HEK293 (cell line): ENCODE results near the gene CAMK2N1.

Experiments
- CTCF ChIA-PET: fragments of 350-600 bp; formaldehyde crosslinking; extraction: SDS; loops from one replicate; lab custom pipeline; 2021; ENCODE audit warnings: antibody characterized with exemption; lab: Yijun Ruan, JAX
- POLR2A ChIA-PET: fragments of 300-600 bp; formaldehyde crosslinking; extraction: SDS; loops from one replicate; lab custom pipeline; 2020; ENCODE audit warnings: antibody characterized with exemption, inconsistent platforms; lab: Yijun Ruan, JAX
- H3K27ac ChIP-seq: fragments of 200-500 bp; sonication (Bioruptor generic); 2 replicates; pipeline ENCODE4 v1.5.1; 2014; ENCODE audit warnings: low read depth, low read length, control low read depth, inconsistent platforms; ENCODE audit errors: extremely low read depth
- H3K36me3 ChIP-seq, 2 experiments: fragments of 200-500 bp in 1 of 2; sonication (Bioruptor generic) in 1 of 2; 1 replicate in 1 of 2; 2 replicates in 1 of 2; pipeline ENCODE4 v1.5.1; 2014 to 2017; ENCODE audit warnings: inconsistent platforms in 2 of 2, low read length in 2 of 2; ENCODE audit not compliant: control insufficient read depth in 2 of 2, insufficient read depth in 1 of 2
- H3K4me1 ChIP-seq: fragments of 200-500 bp; sonication (Bioruptor generic); 2 replicates; pipeline ENCODE4 v1.5.1; 2014; ENCODE audit warnings: mild to moderate bottlenecking, low read length, inconsistent platforms; ENCODE audit not compliant: control insufficient read depth, insufficient read depth
- H3K4me3 ChIP-seq: 2 replicates; pipeline ENCODE4 v1.5.1; 2011; ENCODE audit warnings: low read depth, mild to moderate bottlenecking, control low read depth, low read length, moderate library complexity
- H3K9me3 ChIP-seq: fragments of 200-500 bp; sonication (Bioruptor generic); 2 replicates; pipeline ENCODE4 v1.5.1; 2014; ENCODE audit warnings: low read depth, low read length, inconsistent platforms; ENCODE audit not compliant: control insufficient read depth, insufficient read depth
- HOXD13 ChIP-seq: sonication (generic); formaldehyde crosslinking; IDR thresholded peaks from 2 replicates; pipeline ENCODE4 v1.8.0; 2022; ENCODE audit warnings: missing genetic modification reagents, borderline replicate concordance
- IKZF3 ChIP-seq: fragments of 450-650 bp; IDR thresholded peaks from 2 replicates; pipeline ENCODE4 v1.5.0; 2018; ENCODE audit warnings: missing biosample characterization, mild to moderate bottlenecking, missing genetic modification characterization, moderate library complexity
- KLF7 ChIP-seq: fragments of 450-650 bp; formaldehyde crosslinking; IDR thresholded peaks from 2 replicates; pipeline ENCODE4 v1.5.1; 2016; ENCODE audit warnings: missing biosample characterization, missing genetic modification characterization, borderline replicate concordance
- KLF8 ChIP-seq: fragments of 450-650 bp; formaldehyde crosslinking; IDR thresholded peaks from 2 replicates; pipeline ENCODE4 v1.5.1; 2016; ENCODE audit warnings: missing biosample characterization, missing genetic modification characterization
- PRDM1 ChIP-seq: fragments of 450-650 bp; formaldehyde crosslinking; IDR thresholded peaks from 2 replicates; pipeline ENCODE4; 2016; ENCODE audit warnings: missing biosample characterization, missing genetic modification characterization
- SCRT1 ChIP-seq: fragments of 450-650 bp; formaldehyde crosslinking; IDR thresholded peaks from 2 replicates; pipeline ENCODE4 v1.5.1; 2016; ENCODE audit warnings: missing biosample characterization, missing genetic modification characterization, borderline replicate concordance
- SETDB1 ChIP-seq: IDR thresholded peaks from one replicate; pipeline ENCODE4 v1.6.1; 2017; ENCODE audit warnings: mild to moderate bottlenecking, low read length, moderate library complexity, mixed read lengths; ENCODE audit not compliant: insufficient read length
- SP3 ChIP-seq: fragments of 450-650 bp; formaldehyde crosslinking; IDR thresholded peaks from 2 replicates; pipeline ENCODE4 v1.5.1; 2016; ENCODE audit warnings: missing biosample characterization, missing genetic modification characterization
- ZNF112 ChIP-seq: fragments of 450-650 bp; formaldehyde crosslinking; IDR thresholded peaks from 2 replicates; pipeline ENCODE4 v1.5.0; 2017; ENCODE audit warnings: missing biosample characterization, missing genetic modification characterization
- ZNF132 ChIP-seq: fragments of 450-650 bp; formaldehyde crosslinking; IDR thresholded peaks from 2 replicates; pipeline ENCODE4 v1.5.1; 2017; ENCODE audit warnings: missing biosample characterization, missing genetic modification characterization, borderline replicate concordance
- ZNF155 ChIP-seq: fragments of 450-650 bp; formaldehyde crosslinking; IDR thresholded peaks from 2 replicates; pipeline ENCODE4 v1.5.1; 2016; ENCODE audit warnings: missing biosample characterization, missing genetic modification characterization
- ZNF157 ChIP-seq: fragments of 450-650 bp; formaldehyde crosslinking; IDR thresholded peaks from 2 replicates; pipeline ENCODE4 v1.5.1; 2016; ENCODE audit warnings: missing biosample characterization, missing genetic modification characterization
- ZNF175 ChIP-seq: fragments of 450-650 bp; formaldehyde crosslinking; IDR thresholded peaks from 2 replicates; pipeline ENCODE4 v1.5.1; 2016; ENCODE audit warnings: missing biosample characterization, missing genetic modification characterization
- ZNF266 ChIP-seq: fragments of 450-650 bp; formaldehyde crosslinking; IDR thresholded peaks from 2 replicates; pipeline ENCODE4 v1.5.1; 2016; ENCODE audit warnings: missing biosample characterization, missing genetic modification characterization, low read depth
- ZNF423 ChIP-seq: fragments of 450-650 bp; formaldehyde crosslinking; IDR thresholded peaks from 2 replicates; pipeline ENCODE4 v1.5.1; 2016; ENCODE audit warnings: missing biosample characterization, missing genetic modification characterization
- ZNF529 ChIP-seq: fragments of 450-650 bp; formaldehyde crosslinking; IDR thresholded peaks from 2 replicates; pipeline ENCODE4 v1.5.1; 2017; ENCODE audit warnings: missing genetic modification characterization, missing biosample characterization; ENCODE audit not compliant: insufficient replicate concordance
- ZNF530 ChIP-seq: fragments of 450-650 bp; formaldehyde crosslinking; IDR thresholded peaks from 2 replicates; pipeline ENCODE4 v1.5.1; 2016; ENCODE audit warnings: low read depth, missing biosample characterization, missing genetic modification characterization
- ZNF624 ChIP-seq: fragments of 450-650 bp; formaldehyde crosslinking; IDR thresholded peaks from 2 replicates; pipeline ENCODE4 v1.5.1; 2017; ENCODE audit warnings: missing biosample characterization, missing genetic modification characterization
- ZNF645 ChIP-seq: fragments of 450-650 bp; formaldehyde crosslinking; IDR thresholded peaks from 2 replicates; pipeline ENCODE4; 2016; ENCODE audit warnings: missing biosample characterization, missing genetic modification characterization
- ZNF707 ChIP-seq: fragments of 450-650 bp; formaldehyde crosslinking; IDR thresholded peaks from 2 replicates; pipeline ENCODE4 v1.5.1; 2016; ENCODE audit warnings: missing biosample characterization, missing genetic modification characterization
- TF ChIP-seq, protein P1 (sequence below): fragments of 450-650 bp; formaldehyde crosslinking; IDR thresholded peaks from 2 replicates; pipeline ENCODE4 v1.5.1; 2017; ENCODE audit warnings: missing biosample characterization, missing genetic modification characterization
- TF ChIP-seq, protein P2 (sequence below): fragments of 450-650 bp; IDR thresholded peaks from 2 replicates; pipeline ENCODE4 v1.5.1; 2018; ENCODE audit warnings: missing biosample characterization, mild to moderate bottlenecking, missing genetic modification characterization
- TF ChIP-seq, protein P3 (sequence below): fragments of 450-650 bp; formaldehyde crosslinking; IDR thresholded peaks from 2 replicates; pipeline ENCODE4 v1.5.0; 2017; ENCODE audit warnings: missing biosample characterization, missing genetic modification characterization, borderline replicate concordance
- TF ChIP-seq, protein P4 (sequence below): fragments of 450-650 bp; formaldehyde crosslinking; IDR thresholded peaks from 2 replicates; pipeline ENCODE4 v1.5.1; 2016; ENCODE audit warnings: missing biosample characterization, missing genetic modification characterization
- TF ChIP-seq, protein P5 (sequence below): fragments of 450-650 bp; formaldehyde crosslinking; IDR thresholded peaks from 2 replicates; pipeline ENCODE4 v1.5.1; 2016; ENCODE audit warnings: missing biosample characterization, missing genetic modification characterization

Gene CAMK2N1

GRCh38 chr1:20485527-20486456 lies at the start of gene CAMK2N1:
Gene CAMK2N1 (minus strand): TSS chr1:20486210. CDS start chr1:20485379, 831 bp downstream.
- POLR2A ChIA-PET = interaction anchor here (0.6 to 1.5 kb wide), 6 partner anchors 22 to 115 kb away, joined by 3 to 6 read pairs (median 4); partner anchors contain the start of gene MUL1
- Histone ChIP-seq H3K4me1 (no peaks in the 10 kb centered on the region), H3K27ac (peak within 1 kb of the TSS; percentile 73), H3K9me3 (no peaks in the 10 kb centered on the region), H3K4me3 (peak within 1 kb of the TSS; percentile 70), H3K36me3 (no peaks in the 10 kb centered on the region)
- CTCF ChIA-PET = interaction anchor here (0.8 to 1.4 kb wide), 3 partner anchors 8 to 55 kb away, joined by 3 to 6 read pairs (median 5); no protein-coding TSS in a partner anchor
- TF ChIP-seq, protein P1, sequence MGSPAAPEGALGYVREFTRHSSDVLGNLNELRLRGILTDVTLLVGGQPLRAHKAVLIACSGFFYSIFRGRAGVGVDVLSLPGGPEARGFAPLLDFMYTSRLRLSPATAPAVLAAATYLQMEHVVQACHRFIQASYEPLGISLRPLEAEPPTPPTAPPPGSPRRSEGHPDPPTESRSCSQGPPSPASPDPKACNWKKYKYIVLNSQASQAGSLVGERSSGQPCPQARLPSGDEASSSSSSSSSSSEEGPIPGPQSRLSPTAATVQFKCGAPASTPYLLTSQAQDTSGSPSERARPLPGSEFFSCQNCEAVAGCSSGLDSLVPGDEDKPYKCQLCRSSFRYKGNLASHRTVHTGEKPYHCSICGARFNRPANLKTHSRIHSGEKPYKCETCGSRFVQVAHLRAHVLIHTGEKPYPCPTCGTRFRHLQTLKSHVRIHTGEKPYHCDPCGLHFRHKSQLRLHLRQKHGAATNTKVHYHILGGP (tag by site-specific recombination) = no peak
- TF ChIP-seq ZNF529 (no peak), ZNF157 (tag by site-specific recombination) (no peak), SETDB1 (no peak), SCRT1 (tag by site-specific recombination) (no peak), KLF7 (tag by site-specific recombination) (peak; percentile 91; the same call in 1 of the 2 replicates), ZNF645 (tag by site-specific recombination) (no peak), ZNF112 (tag by site-specific recombination) (no peak), KLF8 (peak; percentile 96), ZNF175 (tag by site-specific recombination) (no peak), ZNF266 (no peak), IKZF3 (tag by site-specific recombination) (no peak), ZNF423 (tag by site-specific recombination) (no peak; the same call in 1 of the 2 replicates), ZNF530 (tag by site-specific recombination) (no peak), ZNF155 (tag by site-specific recombination) (no peak), HOXD13 (CRISPR knock-in tag) (no peak), ZNF132 (tag by site-specific recombination) (no peak), ZNF624 (tag by site-specific recombination) (no peak), ZNF707 (tag by site-specific recombination) (no peak), PRDM1 (tag by site-specific recombination) (peak; percentile 94), SP3 (tag by site-specific recombination) (peak; percentile 66)
- TF ChIP-seq, protein P2, sequence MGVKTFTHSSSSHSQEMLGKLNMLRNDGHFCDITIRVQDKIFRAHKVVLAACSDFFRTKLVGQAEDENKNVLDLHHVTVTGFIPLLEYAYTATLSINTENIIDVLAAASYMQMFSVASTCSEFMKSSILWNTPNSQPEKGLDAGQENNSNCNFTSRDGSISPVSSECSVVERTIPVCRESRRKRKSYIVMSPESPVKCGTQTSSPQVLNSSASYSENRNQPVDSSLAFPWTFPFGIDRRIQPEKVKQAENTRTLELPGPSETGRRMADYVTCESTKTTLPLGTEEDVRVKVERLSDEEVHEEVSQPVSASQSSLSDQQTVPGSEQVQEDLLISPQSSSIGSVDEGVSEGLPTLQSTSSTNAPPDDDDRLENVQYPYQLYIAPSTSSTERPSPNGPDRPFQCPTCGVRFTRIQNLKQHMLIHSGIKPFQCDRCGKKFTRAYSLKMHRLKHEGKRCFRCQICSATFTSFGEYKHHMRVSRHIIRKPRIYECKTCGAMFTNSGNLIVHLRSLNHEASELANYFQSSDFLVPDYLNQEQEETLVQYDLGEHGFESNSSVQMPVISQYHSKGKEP = no peak
- TF ChIP-seq, protein P3, sequence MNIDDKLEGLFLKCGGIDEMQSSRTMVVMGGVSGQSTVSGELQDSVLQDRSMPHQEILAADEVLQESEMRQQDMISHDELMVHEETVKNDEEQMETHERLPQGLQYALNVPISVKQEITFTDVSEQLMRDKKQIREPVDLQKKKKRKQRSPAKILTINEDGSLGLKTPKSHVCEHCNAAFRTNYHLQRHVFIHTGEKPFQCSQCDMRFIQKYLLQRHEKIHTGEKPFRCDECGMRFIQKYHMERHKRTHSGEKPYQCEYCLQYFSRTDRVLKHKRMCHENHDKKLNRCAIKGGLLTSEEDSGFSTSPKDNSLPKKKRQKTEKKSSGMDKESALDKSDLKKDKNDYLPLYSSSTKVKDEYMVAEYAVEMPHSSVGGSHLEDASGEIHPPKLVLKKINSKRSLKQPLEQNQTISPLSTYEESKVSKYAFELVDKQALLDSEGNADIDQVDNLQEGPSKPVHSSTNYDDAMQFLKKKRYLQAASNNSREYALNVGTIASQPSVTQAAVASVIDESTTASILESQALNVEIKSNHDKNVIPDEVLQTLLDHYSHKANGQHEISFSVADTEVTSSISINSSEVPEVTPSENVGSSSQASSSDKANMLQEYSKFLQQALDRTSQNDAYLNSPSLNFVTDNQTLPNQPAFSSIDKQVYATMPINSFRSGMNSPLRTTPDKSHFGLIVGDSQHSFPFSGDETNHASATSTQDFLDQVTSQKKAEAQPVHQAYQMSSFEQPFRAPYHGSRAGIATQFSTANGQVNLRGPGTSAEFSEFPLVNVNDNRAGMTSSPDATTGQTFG (tag by site-specific recombination) = no peak
- TF ChIP-seq, protein P4, sequence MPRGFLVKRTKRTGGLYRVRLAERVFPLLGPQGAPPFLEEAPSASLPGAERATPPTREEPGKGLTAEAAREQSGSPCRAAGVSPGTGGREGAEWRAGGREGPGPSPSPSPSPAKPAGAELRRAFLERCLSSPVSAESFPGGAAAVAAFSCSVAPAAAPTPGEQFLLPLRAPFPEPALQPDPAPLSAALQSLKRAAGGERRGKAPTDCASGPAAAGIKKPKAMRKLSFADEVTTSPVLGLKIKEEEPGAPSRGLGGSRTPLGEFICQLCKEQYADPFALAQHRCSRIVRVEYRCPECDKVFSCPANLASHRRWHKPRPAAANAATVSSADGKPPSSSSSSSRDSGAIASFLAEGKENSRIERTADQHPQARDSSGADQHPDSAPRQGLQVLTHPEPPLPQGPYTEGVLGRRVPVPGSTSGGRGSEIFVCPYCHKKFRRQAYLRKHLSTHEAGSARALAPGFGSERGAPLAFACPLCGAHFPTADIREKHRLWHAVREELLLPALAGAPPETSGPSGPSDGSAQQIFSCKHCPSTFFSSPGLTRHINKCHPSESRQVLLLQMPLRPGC (tag by site-specific recombination) = no peak
- TF ChIP-seq, protein P5, sequence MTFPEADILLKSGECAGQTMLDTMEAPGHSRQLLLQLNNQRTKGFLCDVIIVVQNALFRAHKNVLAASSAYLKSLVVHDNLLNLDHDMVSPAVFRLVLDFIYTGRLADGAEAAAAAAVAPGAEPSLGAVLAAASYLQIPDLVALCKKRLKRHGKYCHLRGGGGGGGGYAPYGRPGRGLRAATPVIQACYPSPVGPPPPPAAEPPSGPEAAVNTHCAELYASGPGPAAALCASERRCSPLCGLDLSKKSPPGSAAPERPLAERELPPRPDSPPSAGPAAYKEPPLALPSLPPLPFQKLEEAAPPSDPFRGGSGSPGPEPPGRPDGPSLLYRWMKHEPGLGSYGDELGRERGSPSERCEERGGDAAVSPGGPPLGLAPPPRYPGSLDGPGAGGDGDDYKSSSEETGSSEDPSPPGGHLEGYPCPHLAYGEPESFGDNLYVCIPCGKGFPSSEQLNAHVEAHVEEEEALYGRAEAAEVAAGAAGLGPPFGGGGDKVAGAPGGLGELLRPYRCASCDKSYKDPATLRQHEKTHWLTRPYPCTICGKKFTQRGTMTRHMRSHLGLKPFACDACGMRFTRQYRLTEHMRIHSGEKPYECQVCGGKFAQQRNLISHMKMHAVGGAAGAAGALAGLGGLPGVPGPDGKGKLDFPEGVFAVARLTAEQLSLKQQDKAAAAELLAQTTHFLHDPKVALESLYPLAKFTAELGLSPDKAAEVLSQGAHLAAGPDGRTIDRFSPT = no peak
